Measurements from ENCODE around the gene FBRSL1. TPM values are rescaled to one million over a fixed set of nuclear protein-coding genes. Genes with fewer than 3 reads are reported as not detected.

Gene FBRSL1
- total and polyA plus RNA-seq, 2 experiments from 2014 or later, result 0.63 to 4.6 TPM

DNA sequence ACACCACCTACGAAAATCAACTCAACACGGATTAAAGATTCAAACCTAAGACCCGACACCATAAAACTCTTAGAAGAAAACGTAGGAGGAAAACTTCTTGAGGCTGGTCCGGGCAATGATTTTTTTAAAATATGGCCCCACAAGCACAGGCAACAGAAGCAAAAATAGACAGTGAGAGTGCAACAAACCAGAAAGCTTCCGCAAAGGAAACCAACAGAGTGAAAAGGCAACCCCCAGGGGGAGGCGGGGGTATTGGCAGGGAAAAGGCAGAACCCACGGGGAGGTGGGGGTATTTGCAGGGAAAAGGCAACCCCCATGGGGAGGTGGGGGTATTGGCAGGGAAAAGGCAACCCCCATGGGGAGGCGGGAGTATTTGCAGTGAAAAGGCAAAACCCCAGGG, 20.5 kb upstream of the FBRSL1 start:
- TF ChIP-seq EZH2phosphoT487 (IDR thresholded peaks at IDR 0.05; ENCODE audit: insufficient read depth, low read depth) (no peak), EZH2 (IDR thresholded peaks at IDR 0.05; ENCODE audit: insufficient read depth, poor library complexity, severe bottlenecking) (no peak)
- WGBS, 2 experiments (ENCODE audit: low coverage in 1 of 2, low lambda C conversion rate in 2 of 2, missing lambda C conversion rate in 2 of 2), result 56 to 60% methylated on average over 9 of the region's 9 CpGs
- Histone ChIP-seq H3K9me3 (ENCODE audit: low read depth) (no peaks in the 10 kb centered on the region), H3K9me2 (ENCODE audit: insufficient read depth) (no peaks in the 10 kb centered on the region), H3K4me3 (no peak overlapping the region), H3F3A (ENCODE audit: insufficient read depth) (no peaks in the 10 kb centered on the region), H3K27ac (no peak overlapping the region), H2AFZ (no peak overlapping the region), H4K20me1 (ENCODE audit: insufficient read depth) (no peaks in the 10 kb centered on the region), H3K27me3 (replicated peaks; ENCODE audit: insufficient read depth) (no peaks in the 10 kb centered on the region), H3K79me2 (ENCODE audit: insufficient read depth) (no peaks in the 10 kb centered on the region), H3K4me1 (ENCODE audit: insufficient read depth) (no peaks in the 10 kb centered on the region), H3K36me3 (ENCODE audit: low read depth) (no peaks in the 10 kb centered on the region), H3K9ac (no peak overlapping the region), H3K4me2 (ENCODE audit: unreplicated experiment) (no peak overlapping the region)
- DNase-seq, result no peak
- in situ Hi-C loops (cut with MboI), result no loop called here

DNA sequence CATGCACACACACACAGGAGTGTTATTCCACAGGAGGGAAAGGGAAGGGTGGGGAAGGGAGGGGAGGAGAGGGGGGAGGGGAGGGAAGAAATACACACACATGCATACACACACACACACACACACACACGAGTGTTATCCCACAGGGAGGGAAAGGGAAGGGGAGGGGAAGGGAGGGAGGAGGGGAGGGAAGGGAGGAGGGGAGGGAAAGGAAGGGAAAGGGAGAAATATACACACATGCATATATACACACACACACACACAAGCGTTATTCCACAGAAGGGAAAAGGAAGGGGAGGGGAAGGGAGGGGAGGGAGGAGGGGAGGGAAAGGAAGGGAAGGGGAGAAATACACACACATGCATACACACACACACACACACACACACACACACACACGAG, 19.6 kb upstream of the FBRSL1 start:
- Histone ChIP-seq H3K4me2 (ENCODE audit: unreplicated experiment) (no peak overlapping the region), H3K27me3 (replicated peaks; ENCODE audit: insufficient read depth) (no peaks in the 10 kb centered on the region), H2AFZ (no peak overlapping the region), H3K9me2 (ENCODE audit: insufficient read depth) (no peaks in the 10 kb centered on the region), H3F3A (ENCODE audit: insufficient read depth) (no peaks in the 10 kb centered on the region), H3K4me3 (no peak overlapping the region), H3K9me3 (ENCODE audit: low read depth) (no peaks in the 10 kb centered on the region), H3K27ac (no peak overlapping the region), H3K9ac (no peak overlapping the region), H3K79me2 (ENCODE audit: insufficient read depth) (no peaks in the 10 kb centered on the region), H3K4me1 (ENCODE audit: insufficient read depth) (no peaks in the 10 kb centered on the region), H4K20me1 (ENCODE audit: insufficient read depth) (no peaks in the 10 kb centered on the region), H3K36me3 (ENCODE audit: low read depth) (no peaks in the 10 kb centered on the region)
- TF ChIP-seq EZH2phosphoT487 (IDR thresholded peaks at IDR 0.05; ENCODE audit: insufficient read depth, low read depth) (no peak), EZH2 (IDR thresholded peaks at IDR 0.05; ENCODE audit: insufficient read depth, poor library complexity, severe bottlenecking) (no peak)
- in situ Hi-C loops (cut with MboI), result no loop called here
- DNase-seq, result no peak
- WGBS, 2 experiments (ENCODE audit: low coverage in 1 of 2, low lambda C conversion rate in 2 of 2, missing lambda C conversion rate in 2 of 2), result 9% methylated on average over 2 of the region's 3 CpGs; no CpG with 5 or more reads in 1 of the 2 experiments

DNA sequence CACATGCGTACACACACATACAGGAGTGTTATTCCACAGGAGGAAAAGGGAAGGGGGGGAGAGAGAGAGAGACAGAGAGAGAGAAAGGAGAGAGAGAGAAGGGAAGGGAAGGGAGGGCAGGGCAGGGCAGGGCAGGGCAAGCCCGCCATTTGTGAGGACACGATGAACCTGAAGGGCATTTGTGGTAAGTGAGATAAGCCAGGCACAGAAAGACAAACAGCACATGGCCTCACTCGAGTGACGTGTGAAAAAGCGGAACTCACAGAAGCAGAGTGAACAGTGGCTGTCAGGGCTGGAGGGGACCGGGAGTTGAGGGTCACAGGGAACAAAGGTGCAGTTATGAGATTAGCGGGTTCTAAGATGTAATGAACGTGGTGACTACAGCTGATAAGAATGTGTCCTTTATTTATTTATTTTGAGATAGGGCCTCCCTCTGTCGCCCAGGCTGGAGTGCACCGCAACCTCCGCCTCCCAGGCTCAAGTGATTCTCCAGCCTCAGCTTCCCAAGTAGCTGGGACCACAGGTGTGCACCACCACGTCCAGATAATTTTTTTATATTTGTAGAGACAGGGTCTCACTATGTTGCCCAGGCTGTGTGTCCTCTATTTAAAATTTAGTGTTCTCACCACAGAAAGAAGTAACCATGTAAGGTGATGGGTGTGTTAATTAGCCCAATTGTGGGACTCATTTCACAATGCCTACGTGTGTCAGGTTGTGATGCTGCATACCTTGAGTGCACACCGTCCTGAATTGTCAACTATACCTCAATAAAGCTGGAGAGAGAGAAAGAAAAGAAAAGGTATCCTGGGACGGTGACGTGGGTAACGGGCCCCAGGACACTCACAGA, 18.7 kb upstream of the FBRSL1 start:
- TF ChIP-seq EZH2 (IDR thresholded peaks at IDR 0.05; ENCODE audit: insufficient read depth, poor library complexity, severe bottlenecking) (no peak), EZH2phosphoT487 (IDR thresholded peaks at IDR 0.05; ENCODE audit: insufficient read depth, low read depth) (no peak)
- no peaks in the 10 kb centered on the region for H3K4me1 ChIP-seq (ENCODE audit: insufficient read depth)
- H2AFZ ChIP-seq, result no peak overlapping the region
- H3K9me2 ChIP-seq (ENCODE audit: insufficient read depth), result no peaks in the 10 kb centered on the region
- no peak for DNase-seq
- in situ Hi-C loops (cut with MboI), result no loop called here
- 73 to 76% methylated on average over 18 of the region's 18 CpGs for WGBS, 2 experiments (ENCODE audit: low coverage in 1 of 2, low lambda C conversion rate in 2 of 2, missing lambda C conversion rate in 2 of 2)
- no peak overlapping the region for H3K9ac ChIP-seq
- no peaks in the 10 kb centered on the region for H3K9me3 ChIP-seq (ENCODE audit: low read depth)
- no peak overlapping the region for H3K4me3 ChIP-seq
- no peaks in the 10 kb centered on the region for H3K27me3 ChIP-seq (replicated peaks; ENCODE audit: insufficient read depth)
- H3K79me2 ChIP-seq (ENCODE audit: insufficient read depth), result no peaks in the 10 kb centered on the region
- H3K27ac ChIP-seq, result no peak overlapping the region
- H3K36me3 ChIP-seq (ENCODE audit: low read depth), result no peaks in the 10 kb centered on the region
- H3K4me2 ChIP-seq (ENCODE audit: unreplicated experiment), result no peak overlapping the region
- no peaks in the 10 kb centered on the region for H4K20me1 ChIP-seq (ENCODE audit: insufficient read depth)
- no peaks in the 10 kb centered on the region for H3F3A ChIP-seq (ENCODE audit: insufficient read depth)

DNA sequence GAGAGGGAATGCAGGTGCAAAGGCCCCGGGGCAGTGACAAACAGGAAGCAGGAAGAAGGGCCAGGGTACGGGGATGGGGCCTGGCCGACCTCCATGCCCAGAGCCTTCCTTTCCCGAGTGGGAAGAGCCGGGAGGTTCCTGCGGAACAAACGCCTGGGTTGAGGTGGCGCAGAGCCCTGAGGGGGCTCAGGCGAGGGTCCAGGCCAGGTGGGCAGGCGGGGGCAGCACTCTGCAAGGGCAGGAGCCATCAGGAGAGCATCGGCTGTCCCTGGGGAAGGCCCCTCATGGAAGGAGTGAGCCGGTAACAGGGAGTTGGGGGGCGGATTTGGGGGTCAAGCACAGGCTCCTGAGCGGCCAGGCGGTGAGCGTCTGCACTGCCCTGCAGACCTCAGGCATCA, 18.1 kb upstream of the FBRSL1 start:
- no peaks in the 10 kb centered on the region for H3F3A ChIP-seq (ENCODE audit: insufficient read depth)

More for the DNA sequence above, 18.1 kb upstream of the FBRSL1 start:
- H3K79me2 ChIP-seq (ENCODE audit: insufficient read depth), result no peaks in the 10 kb centered on the region
- H3K9me3 ChIP-seq (ENCODE audit: low read depth), result no peaks in the 10 kb centered on the region
- 79 to 80% methylated on average over 16 of the region's 16 CpGs for WGBS, 2 experiments (ENCODE audit: low coverage in 1 of 2, low lambda C conversion rate in 2 of 2, missing lambda C conversion rate in 2 of 2)
- no peak for DNase-seq
- H3K4me3 ChIP-seq, result no peak overlapping the region
- no peak overlapping the region for H3K27ac ChIP-seq
- TF ChIP-seq EZH2phosphoT487 (IDR thresholded peaks at IDR 0.05; ENCODE audit: insufficient read depth, low read depth), result no peak
- no peak for TF ChIP-seq EZH2 (IDR thresholded peaks at IDR 0.05; ENCODE audit: insufficient read depth, poor library complexity, severe bottlenecking)
- no peak overlapping the region for H3K4me2 ChIP-seq (ENCODE audit: unreplicated experiment)
- H3K9me2 ChIP-seq (ENCODE audit: insufficient read depth), result no peaks in the 10 kb centered on the region
- no peak overlapping the region for H2AFZ ChIP-seq
- H3K36me3 ChIP-seq (ENCODE audit: low read depth), result no peaks in the 10 kb centered on the region
- in situ Hi-C loops (cut with MboI), result no loop called here
- no peak overlapping the region for H3K9ac ChIP-seq
- no peaks in the 10 kb centered on the region for H4K20me1 ChIP-seq (ENCODE audit: insufficient read depth)
- no peaks in the 10 kb centered on the region for H3K27me3 ChIP-seq (replicated peaks; ENCODE audit: insufficient read depth)
- H3K4me1 ChIP-seq (ENCODE audit: insufficient read depth), result no peaks in the 10 kb centered on the region

Data from GM23248 (cell line).